HepG2 (cell line): ENCODE measurements around the gene S100A13. TPM values are rescaled to one million over a fixed set of nuclear protein-coding genes. Genes with fewer than 3 reads are reported as not detected.

Experiments
- ADNP ChIP-seq: sonication (generic); formaldehyde crosslinking; IDR thresholded peaks from 2 replicates; pipeline ENCODE4 v1.4.0; 2020; ENCODE audit warnings: missing genetic modification reagents
- ARID4A ChIP-seq: sonication (generic); formaldehyde crosslinking; IDR thresholded peaks from 2 replicates; pipeline ENCODE4 v1.5.0; 2020; ENCODE audit warnings: mild to moderate bottlenecking, missing genetic modification reagents, borderline replicate concordance
- EHMT2 ChIP-seq: fragments of 200-600 bp; sonication (generic); IDR thresholded peaks from 2 replicates; pipeline ENCODE4 v1.7.0; 2017; ENCODE audit warnings: antibody characterized with exemption, low read depth, low read length, borderline replicate concordance
- GPBP1L1 ChIP-seq: sonication (generic); formaldehyde crosslinking; IDR thresholded peaks from 2 replicates; pipeline ENCODE4 v1.5.0; 2020; ENCODE audit warnings: mild to moderate bottlenecking, missing genetic modification reagents
- HOMEZ ChIP-seq: IDR thresholded peaks from 2 replicates; pipeline ENCODE4 v1.6.1; 2016; ENCODE audit warnings: low read depth
- JUN ChIP-seq: sonication (generic); formaldehyde crosslinking; IDR thresholded peaks from 2 replicates; pipeline ENCODE4 v1.4.0; 2020; ENCODE audit warnings: mild to moderate bottlenecking, missing genetic modification reagents
- MEF2D ChIP-seq: sonication (generic); formaldehyde crosslinking; IDR thresholded peaks from 2 replicates; pipeline ENCODE4 v1.5.1; 2020; ENCODE audit warnings: mild to moderate bottlenecking, missing genetic modification reagents
- NR2F1 ChIP-seq, 2 experiments: fragments of 450-650 bp in 1 of 2; formaldehyde crosslinking in 1 of 2; IDR thresholded peaks; 2 replicates each; pipeline versions ENCODE4 v1.5.0 to v1.6.1; 2016 to 2020; ENCODE audit warnings: mild to moderate bottlenecking in 1 of 2, missing compliant biosample characterization in 1 of 2, missing genetic modification reagents in 1 of 2, moderate library complexity in 1 of 2
- PHF8 ChIP-seq: sonication (generic); formaldehyde crosslinking; IDR thresholded peaks from 2 replicates; pipeline ENCODE4 v1.5.0; 2020; ENCODE audit warnings: missing genetic modification reagents
- REXO4 ChIP-seq: sonication (generic); formaldehyde crosslinking; IDR thresholded peaks from 2 replicates; pipeline ENCODE4 v1.8.0; 2022; ENCODE audit warnings: missing genetic modification reagents, mild to moderate bottlenecking, borderline replicate concordance
- ZKSCAN8 ChIP-seq: IDR thresholded peaks from 2 replicates; pipeline ENCODE4 v1.6.1; 2016; ENCODE audit warnings: borderline replicate concordance, missing genetic modification reagents, missing compliant biosample characterization
- ZNF543 ChIP-seq: sonication (generic); formaldehyde crosslinking; IDR thresholded peaks from 2 replicates; pipeline ENCODE4 v1.4.0; 2020; ENCODE audit warnings: mild to moderate bottlenecking, missing genetic modification reagents
- ZNF562 ChIP-seq: sonication (generic); formaldehyde crosslinking; IDR thresholded peaks from 2 replicates; pipeline ENCODE4 v1.8.0; 2022; ENCODE audit warnings: missing genetic modification reagents, borderline replicate concordance
- ZNF740 ChIP-seq: sonication (generic); formaldehyde crosslinking; IDR thresholded peaks from 2 replicates; pipeline ENCODE4 v1.4.0; 2020; ENCODE audit warnings: missing genetic modification reagents
- ZNF879 ChIP-seq: sonication (generic); formaldehyde crosslinking; IDR thresholded peaks from 2 replicates; pipeline ENCODE4 v1.8.1; 2023; ENCODE audit warnings: missing genetic modification reagents
- polyA plus RNA-seq, 8 experiments: library from polyadenylated mRNA; depleted of rRNA in 3 of 8; stranded (reverse) in 7 of 8; unstranded in 1 of 8; fragments of >200 nt; fragmentation: Illumina TruSeq in 4 of 8; extraction: Trizol in 4 of 8; gene quantifications; 2 replicates each; pipeline versions ENCODE4 v1.2.1 to v1.2.3, GENCODE V29; 2011 to 2016; ENCODE audit warnings: low read depth in 4 of 8, missing spikeins in 1 of 8, mixed read lengths in 1 of 8; ENCODE audit not compliant: insufficient read depth in 1 of 8
- total RNA-seq, 5 experiments: library from RNA; depleted of rRNA; stranded (reverse); fragments of >200 nt; fragmentation: Illumina TruSeq; extraction: Trizol; gene quantifications; 2 replicates each; pipeline ENCODE4 v1.2.3, GENCODE V29; 2016; ENCODE audit warnings: low read depth in 1 of 5
- TF ChIP-seq, protein P1 (sequence below): IDR thresholded peaks from 2 replicates; pipeline ENCODE4 v1.6.1; 2012; ENCODE audit warnings: low read depth, low read length, improper control_type of control experiment

S100A13 gene
- total and polyA plus RNA-seq, 2 of the 13 experiments (the other 11 are each of a cell fraction or from before 2014, with no cell fraction given): 89.5 to 172 TPM

DNA sequence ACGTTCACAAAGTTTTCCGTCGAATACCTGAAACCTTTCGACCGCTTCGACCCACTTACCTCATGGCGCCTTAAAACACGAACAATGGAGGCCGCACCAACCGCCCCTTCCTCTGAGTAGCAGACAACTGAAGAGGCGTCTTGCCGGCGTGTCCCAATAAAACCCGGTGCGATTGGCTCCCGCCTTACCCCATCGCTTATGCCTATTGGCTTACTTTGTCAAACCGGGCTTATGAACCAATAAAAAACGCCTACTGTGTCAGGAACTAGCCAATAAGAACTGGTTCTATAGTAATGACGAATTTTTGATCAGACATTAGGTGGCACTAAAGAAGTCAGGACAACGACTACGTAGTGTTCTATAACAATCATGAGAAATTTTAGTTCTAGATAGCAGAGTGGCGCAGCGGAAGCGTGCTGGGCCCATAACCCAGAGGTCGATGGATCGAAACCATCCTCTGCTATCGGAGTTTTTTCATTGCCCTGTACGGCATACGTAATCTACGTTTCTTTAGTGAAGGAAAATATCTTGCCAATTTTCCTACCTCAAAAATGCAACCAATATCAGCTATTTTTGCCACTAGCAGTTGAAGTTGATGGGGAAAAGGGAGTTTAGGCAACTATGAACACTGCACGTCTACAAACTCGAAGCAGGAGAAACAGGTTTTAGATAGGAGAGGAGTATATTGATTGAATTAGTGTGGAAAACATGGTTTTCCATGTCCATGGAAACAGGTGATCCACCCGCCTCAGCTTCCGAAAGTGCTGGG, 43.7 kb upstream of the S100A13 start, which contains the start of gene ILF2 (continued):
- TF ChIP-seq ARID4A: peak; percentile 80; the same call in 1 of the 2 replicates
- TF ChIP-seq PHF8 (CRISPR knock-in tag): peak; percentile 85
- peak; percentile 84 for TF ChIP-seq ZKSCAN8 (CRISPR knock-in tag)
- TF ChIP-seq ZNF543: no peak
- TF ChIP-seq, protein P1, sequence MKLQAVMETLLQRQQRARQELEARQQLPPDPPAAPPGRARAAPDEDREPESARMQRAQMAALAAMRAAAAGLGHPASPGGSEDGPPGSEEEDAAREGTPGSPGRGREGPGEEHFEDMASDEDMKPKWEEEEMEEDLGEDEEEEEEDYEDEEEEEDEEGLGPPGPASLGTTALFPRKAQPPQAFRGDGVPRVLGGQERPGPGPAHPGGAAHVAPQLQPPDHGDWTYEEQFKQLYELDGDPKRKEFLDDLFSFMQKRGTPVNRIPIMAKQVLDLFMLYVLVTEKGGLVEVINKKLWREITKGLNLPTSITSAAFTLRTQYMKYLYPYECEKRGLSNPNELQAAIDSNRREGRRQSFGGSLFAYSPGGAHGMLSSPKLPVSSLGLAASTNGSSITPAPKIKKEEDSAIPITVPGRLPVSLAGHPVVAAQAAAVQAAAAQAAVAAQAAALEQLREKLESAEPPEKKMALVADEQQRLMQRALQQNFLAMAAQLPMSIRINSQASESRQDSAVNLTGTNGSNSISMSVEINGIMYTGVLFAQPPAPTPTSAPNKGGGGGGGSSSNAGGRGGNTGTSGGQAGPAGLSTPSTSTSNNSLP: peak; percentile 96
- no peak for TF ChIP-seq ZNF879 (CRISPR knock-in tag)
- no peak for TF ChIP-seq JUN
- TF ChIP-seq REXO4 (CRISPR knock-in tag): no peak
- no peak for TF ChIP-seq EHMT2
- no peak for TF ChIP-seq NR2F1 (CRISPR knock-in tag; IDR thresholded peaks at IDR 0.05)
- TF ChIP-seq ZNF562: no peak
- TF ChIP-seq GPBP1L1 (CRISPR knock-in tag): no peak
- no peak for TF ChIP-seq ADNP (CRISPR knock-in tag)
- no peak for TF ChIP-seq ZNF740
- TF ChIP-seq HOMEZ (CRISPR knock-in tag): peak; percentile 10; the same call in 1 of the 2 replicates
- peak; percentile 78 for TF ChIP-seq MEF2D (CRISPR knock-in tag)
